GM19099 (cell line): Measurements from ENCODE around the gene THRB.

Experiments used
- POLR2A ChIP-seq: IDR thresholded peaks from 3 replicates; pipeline ENCODE4 v1.6.1; 2011; ENCODE audit warnings: low read depth; ENCODE audit not compliant: insufficient read length; ENCODE audit errors: extremely low read depth

The THRB gene

GRCh38 chr3:24160424-24161095 is 334.1 kb downstream of the THRB start:
- no peak for TF ChIP-seq POLR2A

GRCh38 chr3:24158761-24159454 is 335.7 kb downstream of the THRB start:
- no peak for TF ChIP-seq POLR2A

GRCh38 chr3:24157106-24157505 is 337.5 kb downstream of the THRB start:
- TF ChIP-seq POLR2A, result no peak

- TF ChIP-seq POLR2A, result no peak
Observed at GRCh38 chr3:24156466-24156865, 338.2 kb downstream of the THRB start.

GRCh38 chr3:24155276-24155675 is 339.4 kb downstream of the THRB start:
- TF ChIP-seq POLR2A, result no peak

GRCh38 chr3:24154781-24155180 is 339.9 kb downstream of the THRB start:
- TF ChIP-seq POLR2A, result no peak

GRCh38 chr3:24154013-24154695 is 340.5 kb downstream of the THRB start:
- no peak for TF ChIP-seq POLR2A

- TF ChIP-seq POLR2A, result no peak
Observed at GRCh38 chr3:24151594-24151993, 343.1 kb downstream of the THRB start.

GRCh38 chr3:24149032-24149431 is 345.6 kb downstream of the THRB start:
- no peak for TF ChIP-seq POLR2A

- TF ChIP-seq POLR2A, result no peak
Observed at GRCh38 chr3:24145981-24146822, 348.4 kb downstream of the THRB start.

GRCh38 chr3:24145481-24145880 is 349.2 kb downstream of the THRB start:
- TF ChIP-seq POLR2A, result no peak

- TF ChIP-seq POLR2A, result no peak
Observed at GRCh38 chr3:24142127-24142526, 352.5 kb downstream of the THRB start.

GRCh38 chr3:24141548-24141947 is 353.1 kb downstream of the THRB start:
- no peak for TF ChIP-seq POLR2A

GRCh38 chr3:24139463-24140412 is 354.9 kb downstream of the THRB start:
- TF ChIP-seq POLR2A, result no peak
